MCF 10A (cell line): ENCODE measurements around the gene BARX2. TPM values are rescaled to one million over a fixed set of nuclear protein-coding genes. Genes with fewer than 3 reads are reported as not detected.

Experiments
- BruUV-seq: library from RNA; stranded (reverse); fragments of 400-500 nt; replicated peaks from 2 replicates; lab custom pipeline; 2021; lab: Mats Ljungman, UMichigan
- CTCF ChIA-PET: fragments of 300-600 bp; sonication (Branson Sonifier 250); formaldehyde crosslinking; extraction: SDS; loops from one replicate; lab custom pipeline; 2021; ENCODE audit warnings: antibody characterized with exemption, inconsistent platforms; lab: Yijun Ruan, JAX
- POLR2A ChIA-PET: fragments of 300-600, 350-650 bp; sonication (Branson Sonifier 250); formaldehyde crosslinking; extraction: SDS; loops from one replicate; lab custom pipeline; 2020; ENCODE audit warnings: antibody characterized with exemption, inconsistent platforms; lab: Yijun Ruan, JAX
- DNase-seq: peaks from one replicate; pipeline ENCODE4 v3.0.0-alpha.2; 2018; ENCODE audit not compliant: unreplicated experiment
- H3K27ac Mint-ChIP-seq: one replicate; pipeline ENCODE4 v1.8.0; 2022; ENCODE audit warnings: mild to moderate bottlenecking, low read depth, mixed read lengths; ENCODE audit not compliant: unreplicated experiment
- H3K27me3 Mint-ChIP-seq: one replicate; pipeline ENCODE4 v1.8.0; 2022; ENCODE audit warnings: mixed read lengths; ENCODE audit not compliant: insufficient read depth, unreplicated experiment
- H3K36me3 Mint-ChIP-seq: one replicate; pipeline ENCODE4 v1.8.0; 2022; ENCODE audit warnings: mild to moderate bottlenecking, moderate library complexity, mixed read lengths; ENCODE audit not compliant: insufficient read depth, unreplicated experiment
- H3K4me1 Mint-ChIP-seq: one replicate; pipeline ENCODE4 v1.8.0; 2022; ENCODE audit warnings: mixed read lengths; ENCODE audit not compliant: insufficient read depth, unreplicated experiment
- H3K4me3 Mint-ChIP-seq: one replicate; pipeline ENCODE4 v1.8.0; 2022; ENCODE audit warnings: mild to moderate bottlenecking, moderate library complexity, mixed read lengths; ENCODE audit not compliant: unreplicated experiment
- H3K9me3 Mint-ChIP-seq: one replicate; pipeline ENCODE4 v1.8.0; 2022; ENCODE audit warnings: mixed read lengths; ENCODE audit not compliant: unreplicated experiment
- CTCF ChIP-seq: fragments of 200-600 bp; IDR thresholded peaks from one replicate; pipeline ENCODE4 v1.8.0; 2022; ENCODE audit warnings: antibody characterized with exemption, mild to moderate bottlenecking; ENCODE audit not compliant: unreplicated experiment
- intact Hi-C: fragments of 100-400 bp; cut with micrococcal nuclease; formaldehyde crosslinking; loops from 2 replicates; pipeline ENCODE4 v1.14.1; 2022
- total RNA-seq: library from RNA; stranded (reverse); gene quantifications from 2 replicates; pipeline ENCODE4 v1.2.3, GENCODE V29; 2022

Gene BARX2
- total RNA-seq, 1 experiment from 2014 or later = not detected

GRCh38 chr11:129425214-129425613 is 49.6 kb downstream of the BARX2 start:
- no peak for TF ChIP-seq CTCF
- H3K27me3 Mint-ChIP-seq = peaks cover 29% of the 10 kb centered on the region
- CTCF ChIA-PET = interaction anchor here (0.8 to 1.4 kb wide), 2 partner anchors 13 to 61 kb away, joined by 3 to 5 read pairs; no protein-coding TSS in a partner anchor
- H3K4me1 Mint-ChIP-seq = no peaks in the 10 kb centered on the region
- no TSS peak for BruUV-seq
- H3K9me3 Mint-ChIP-seq = no peaks in the 10 kb centered on the region
- H3K27ac Mint-ChIP-seq = no peak overlapping the region
- DNase-seq = no peak
- no peak overlapping the region for H3K4me3 Mint-ChIP-seq
- H3K36me3 Mint-ChIP-seq = no peaks in the 10 kb centered on the region
- POLR2A ChIA-PET = interaction anchor here (1.3 kb wide), 1 partner anchor 10 kb away, joined by 7 read pairs; no protein-coding TSS in a partner anchor
- intact Hi-C loops = no loop called here

GRCh38 chr11:129426038-129426437 is 50.4 kb downstream of the BARX2 start:
- Mint-ChIP-seq H3K4me1 (no peaks in the 10 kb centered on the region), H3K27ac (no peak overlapping the region), H3K9me3 (no peaks in the 10 kb centered on the region), H3K36me3 (no peaks in the 10 kb centered on the region), H3K4me3 (no peak overlapping the region), H3K27me3 (peaks cover 29% of the 10 kb centered on the region)
- DNase-seq = no peak
- no peak for TF ChIP-seq CTCF
- ChIA-PET CTCF (interaction anchor here (0.7 to 1.4 kb wide), 2 partner anchors 62 to 189 kb away, joined by 3 to 5 read pairs; no protein-coding TSS in a partner anchor), POLR2A (interaction anchor here (0.6 kb wide), 1 partner anchor 91 kb away, joined by 5 read pairs; no protein-coding TSS in a partner anchor)
- no TSS peak for BruUV-seq
- intact Hi-C loops = no loop called here

- DNase-seq = no peak
- intact Hi-C loops = no loop called here
- Mint-ChIP-seq H3K36me3 (no peaks in the 10 kb centered on the region), H3K4me1 (no peaks in the 10 kb centered on the region), H3K27ac (no peak overlapping the region), H3K9me3 (no peaks in the 10 kb centered on the region), H3K4me3 (no peak overlapping the region), H3K27me3 (peaks cover 29% of the 10 kb centered on the region)
- ChIA-PET POLR2A (interaction anchor here (0.6 kb wide), 1 partner anchor 90 kb away, joined by 5 read pairs; no protein-coding TSS in a partner anchor), CTCF (interaction anchor here (0.7 kb wide), 1 partner anchor 188 kb away, joined by 3 read pairs; no protein-coding TSS in a partner anchor)
- no TSS peak for BruUV-seq
- no peak for TF ChIP-seq CTCF
These were observed 51.1 kb downstream of the BARX2 start for GRCh38 chr11:129426776-129427175.

GRCh38 chr11:129427376-129427775 is 51.7 kb downstream of the BARX2 start:
- Mint-ChIP-seq H3K9me3 (no peaks in the 10 kb centered on the region), H3K36me3 (no peaks in the 10 kb centered on the region), H3K27ac (no peak overlapping the region), H3K27me3 (peaks cover 29% of the 10 kb centered on the region), H3K4me1 (no peaks in the 10 kb centered on the region), H3K4me3 (no peak overlapping the region)
- DNase-seq = no peak
- no peak for TF ChIP-seq CTCF
- intact Hi-C loops = no loop called here
- ChIA-PET POLR2A (no interaction called here), CTCF (no interaction called here)
- no TSS peak for BruUV-seq
